Peyer's patch (tissue), 4 donors: ENCODE data around the gene ZC3H7B.

ENCODE experiments used
- CTCF ChIP-seq, 6 experiments: fragments of 450-650 bp in 4 of 6; fragments of 200-600 bp in 2 of 6; sonication (generic) in 1 of 6; IDR thresholded peaks; one replicate each; pipeline ENCODE4 v1.5.1; 2017 to 2019; ENCODE audit warnings: antibody characterized with exemption in 6 of 6, mild to moderate bottlenecking in 3 of 6, moderate library complexity in 1 of 6
- POLR2A ChIP-seq, 2 donors: fragments of 450-650 bp; IDR thresholded peaks; one replicate each; pipeline ENCODE4 v1.5.1; 2017; ENCODE audit warnings: antibody characterized with exemption in 2 of 2, mild to moderate bottlenecking in 2 of 2, moderate library complexity in 2 of 2

GRCh38 chr22:41254230-41254629, 47.1 kb upstream of the ZC3H7B start:
- TF ChIP-seq CTCF (IDR thresholded peaks at IDR 0.05): no peak
- TF ChIP-seq POLR2A (IDR thresholded peaks at IDR 0.05): no peak
